HepG2 (cell line): ENCODE data around the gene ENDOD1. TPM values are rescaled to one million over a fixed set of nuclear protein-coding genes. Genes with fewer than 3 reads are reported as not detected.

Source experiments
- AFF4 ChIP-seq: sonication (generic); formaldehyde crosslinking; IDR thresholded peaks from 2 replicates; pipeline ENCODE4 v1.4.0; 2020; ENCODE audit warnings: missing genetic modification reagents
- ATRX ChIP-seq: sonication (generic); formaldehyde crosslinking; IDR thresholded peaks from 2 replicates; pipeline ENCODE4 v1.4.0; 2020; ENCODE audit warnings: missing genetic modification reagents, borderline replicate concordance
- ETV5 ChIP-seq: IDR thresholded peaks from 2 replicates; pipeline ENCODE4 v1.6.1; 2018; ENCODE audit warnings: missing biosample characterization, missing genetic modification reagents, inconsistent platforms, borderline replicate concordance
- IRF9 ChIP-seq: sonication (generic); formaldehyde crosslinking; IDR thresholded peaks from 2 replicates; pipeline ENCODE4 v1.8.0; 2022; ENCODE audit warnings: missing genetic modification reagents, mild to moderate bottlenecking, borderline replicate concordance
- KLF6 ChIP-seq: IDR thresholded peaks from 2 replicates; pipeline ENCODE4 v1.8.0; 2016; ENCODE audit warnings: missing biosample characterization, missing genetic modification reagents
- MAFF ChIP-seq: IDR thresholded peaks from 2 replicates; pipeline ENCODE4 v1.6.1; 2011; ENCODE audit warnings: low read depth, low read length, improper control_type of control experiment
- NFE2L1 ChIP-seq: sonication (generic); formaldehyde crosslinking; IDR thresholded peaks from 2 replicates; pipeline ENCODE4 v1.4.0; 2020; ENCODE audit warnings: missing genetic modification reagents, mild to moderate bottlenecking, borderline replicate concordance
- RBAK ChIP-seq: sonication (generic); formaldehyde crosslinking; IDR thresholded peaks from 2 replicates; pipeline ENCODE4 v1.5.1; 2020; ENCODE audit warnings: mild to moderate bottlenecking, missing genetic modification reagents
- ZFP90 ChIP-seq: sonication (generic); formaldehyde crosslinking; IDR thresholded peaks from 2 replicates; pipeline ENCODE4 v1.8.0; 2022; ENCODE audit warnings: missing genetic modification reagents, mild to moderate bottlenecking, inconsistent platforms, borderline replicate concordance
- ZNF362 ChIP-seq: sonication (generic); formaldehyde crosslinking; IDR thresholded peaks from 2 replicates; pipeline ENCODE4 v1.4.0; 2020; ENCODE audit warnings: missing genetic modification reagents, mild to moderate bottlenecking, borderline replicate concordance
- ZNF432 ChIP-seq: sonication (generic); formaldehyde crosslinking; IDR thresholded peaks from 2 replicates; pipeline ENCODE4 v1.5.0; 2020; ENCODE audit warnings: missing genetic modification reagents, mild to moderate bottlenecking, borderline replicate concordance
- ZNF878 ChIP-seq: sonication (generic); formaldehyde crosslinking; IDR thresholded peaks from 2 replicates; pipeline ENCODE4 v1.8.1; 2023; ENCODE audit warnings: mild to moderate bottlenecking, missing genetic modification reagents, moderate library complexity
- polyA plus RNA-seq, 8 experiments: library from polyadenylated mRNA; depleted of rRNA in 3 of 8; stranded (reverse) in 7 of 8; unstranded in 1 of 8; fragments of >200 nt; fragmentation: Illumina TruSeq in 4 of 8; extraction: Trizol in 4 of 8; gene quantifications; 2 replicates each; pipeline versions ENCODE4 v1.2.1 to v1.2.3, GENCODE V29; 2011 to 2016; ENCODE audit warnings: low read depth in 4 of 8, missing spikeins in 1 of 8, mixed read lengths in 1 of 8; ENCODE audit not compliant: insufficient read depth in 1 of 8
- total RNA-seq, 5 experiments: library from RNA; depleted of rRNA; stranded (reverse); fragments of >200 nt; fragmentation: Illumina TruSeq; extraction: Trizol; gene quantifications; 2 replicates each; pipeline ENCODE4 v1.2.3, GENCODE V29; 2016; ENCODE audit warnings: low read depth in 1 of 5

Gene ENDOD1
- total and polyA plus RNA-seq, 2 of the 13 experiments (the other 11 are each of a cell fraction or from before 2014, with no cell fraction given) = 2.0 to 6.8 TPM

- TF ChIP-seq AFF4 (CRISPR knock-in tag) = no peak
- no peak for TF ChIP-seq ATRX (CRISPR knock-in tag)
- TF ChIP-seq ZNF362 = no peak
- TF ChIP-seq KLF6 (CRISPR knock-in tag) = no peak
- TF ChIP-seq ETV5 (CRISPR knock-in tag) = no peak
- no peak for TF ChIP-seq ZNF432
- TF ChIP-seq ZNF878 (CRISPR knock-in tag) = no peak
- TF ChIP-seq MAFF = peak; percentile 90
- TF ChIP-seq RBAK (CRISPR knock-in tag) = no peak
- TF ChIP-seq ZFP90 (CRISPR knock-in tag) = no peak
- TF ChIP-seq IRF9 = no peak
- no peak for TF ChIP-seq NFE2L1
Measured at GRCh38 chr11:95147364-95147905, 57.8 kb downstream of the ENDOD1 start (continued).
